ENCODE results near the gene SYCP2.
"Not testable (repeated sequence)": the region's sequence is repeated elsewhere in the genome, so short reads cannot be mapped to it uniquely, and the experiment has no call there.

The SYCP2 gene

DNA sequence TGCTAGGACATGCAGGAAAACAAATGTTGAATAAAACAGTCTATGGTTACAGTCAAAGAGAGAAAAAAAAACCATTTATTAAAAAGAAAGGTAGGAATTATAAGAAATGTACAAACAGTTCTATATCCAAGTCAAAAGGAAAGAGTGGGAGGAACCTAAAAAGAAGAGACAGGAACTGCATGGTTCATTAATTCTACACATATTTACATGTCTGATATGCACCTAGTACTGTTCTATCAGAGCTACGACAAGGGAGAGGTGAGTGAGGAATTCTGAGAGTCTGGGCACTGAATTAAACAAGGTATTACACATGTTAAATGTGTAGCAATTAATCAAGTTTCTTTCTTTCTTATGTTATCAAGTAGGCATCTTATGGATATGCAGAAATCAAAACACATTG lies 41.9 kb downstream of the SYCP2 start:
- no peak for DNase-seq

DNA sequence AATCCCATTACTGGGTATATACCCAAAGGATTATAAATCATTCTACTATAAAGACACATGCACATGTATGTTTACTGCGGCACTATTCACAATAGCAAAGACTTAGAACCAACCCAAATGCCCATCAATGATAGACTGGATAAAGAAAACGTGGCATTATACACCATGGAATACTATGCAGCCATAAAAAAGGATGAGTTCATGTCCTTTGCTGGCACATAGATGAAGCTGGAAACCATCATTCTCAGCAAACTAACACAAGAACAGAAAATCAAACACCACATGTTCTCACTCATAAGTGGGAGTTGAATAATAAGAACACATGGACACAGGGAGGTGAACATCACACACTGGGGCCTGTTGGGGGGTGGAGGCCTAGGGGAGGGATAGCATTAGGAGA lies 43.4 kb downstream of the SYCP2 start:
- not testable (repeated sequence) for DNase-seq

DNA sequence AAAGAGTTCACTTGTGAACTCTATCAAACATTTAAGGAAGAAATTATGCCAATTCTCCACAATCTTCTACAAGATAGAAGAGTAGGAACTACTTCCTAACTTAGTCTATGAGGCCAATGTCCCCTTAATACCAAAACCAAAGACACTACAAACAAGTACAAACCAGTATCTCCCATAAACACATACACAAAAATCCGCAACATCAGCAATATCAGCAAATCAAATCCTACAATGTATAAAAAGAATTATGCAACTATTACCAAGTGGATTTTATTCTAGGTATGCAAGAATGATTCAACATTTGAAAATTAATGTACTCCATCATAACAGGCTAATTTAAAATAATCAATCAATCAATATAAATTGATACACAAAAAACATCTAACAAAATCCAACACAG lies 45.4 kb downstream of the SYCP2 start:
- DNase-seq, result no peak

DNA sequence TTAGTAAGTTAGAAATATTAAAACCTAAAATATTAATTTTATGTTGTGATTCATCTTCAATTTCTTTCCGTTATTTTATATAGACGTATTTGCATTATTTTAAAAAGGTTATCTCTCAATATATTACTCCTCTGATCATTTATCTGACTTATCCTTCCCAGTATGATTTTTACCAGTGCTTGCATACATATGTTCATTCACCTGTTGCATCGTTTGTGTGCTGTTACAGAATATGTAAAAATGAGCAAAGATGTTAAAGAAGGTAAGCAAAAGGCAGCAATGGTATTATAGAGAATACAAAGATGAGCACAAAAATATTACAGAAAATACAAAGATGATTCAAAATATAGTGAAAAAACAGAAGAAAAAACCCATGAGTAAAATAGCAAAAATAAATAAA lies 48.9 kb downstream of the SYCP2 start:
- no peak for DNase-seq

DNA sequence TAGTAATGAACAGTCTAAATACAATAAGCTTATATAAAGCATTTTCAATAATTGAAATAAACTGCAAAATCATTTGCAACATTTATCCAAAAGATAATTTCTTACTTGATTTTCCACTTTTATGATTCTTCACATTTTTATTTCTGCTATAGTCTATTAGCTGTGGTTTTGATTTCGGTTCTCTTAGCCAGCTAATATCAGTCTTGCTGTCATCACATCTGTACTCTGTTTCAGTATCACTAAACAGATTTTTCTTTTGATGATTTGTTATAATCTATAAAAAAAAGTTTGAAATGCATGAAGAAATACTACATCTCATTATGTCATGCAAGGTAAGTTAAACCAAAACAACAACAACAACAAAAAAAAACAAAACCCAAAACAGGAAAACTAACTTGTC lies 53.2 kb downstream of the SYCP2 start:
- no peak for DNase-seq

DNA sequence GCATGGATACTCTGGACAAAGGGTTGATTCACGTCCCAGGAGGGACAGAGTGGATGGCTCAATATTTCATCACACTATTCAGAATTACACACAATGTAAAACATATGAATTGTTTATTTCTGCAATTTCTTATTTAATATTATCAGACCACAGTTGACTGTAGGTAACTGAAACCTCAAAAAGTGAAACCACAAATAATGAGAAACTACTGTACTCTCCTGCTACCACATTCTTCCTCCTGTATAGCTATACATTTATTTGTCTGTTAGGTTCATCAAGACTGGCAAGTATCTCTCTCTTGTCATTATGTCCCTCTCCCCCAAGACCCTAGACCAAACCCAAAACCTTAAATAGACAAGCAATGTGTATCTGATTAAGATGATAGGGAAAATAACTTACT lies 60.0 kb downstream of the SYCP2 start:
- no peak for DNase-seq

DNA sequence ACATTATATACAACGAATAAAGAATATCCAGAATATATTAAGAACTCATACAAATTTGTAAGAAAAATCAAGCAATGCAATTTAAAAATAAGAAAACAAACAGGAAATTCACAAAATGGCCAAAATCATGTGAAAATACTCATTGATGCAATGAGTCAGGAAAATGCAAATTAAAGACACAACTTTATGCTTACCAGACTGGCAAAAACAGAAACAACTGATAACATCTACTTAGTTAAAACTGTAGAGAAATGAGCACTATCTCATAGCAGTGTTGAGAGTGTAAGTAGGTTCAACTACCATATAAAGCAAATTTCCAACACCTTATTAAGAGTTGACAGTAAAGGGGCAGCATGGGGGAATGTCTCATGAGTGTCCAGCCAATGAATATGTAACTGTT lies 62.3 kb downstream of the SYCP2 start:
- DNase-seq, result no peak

DNA sequence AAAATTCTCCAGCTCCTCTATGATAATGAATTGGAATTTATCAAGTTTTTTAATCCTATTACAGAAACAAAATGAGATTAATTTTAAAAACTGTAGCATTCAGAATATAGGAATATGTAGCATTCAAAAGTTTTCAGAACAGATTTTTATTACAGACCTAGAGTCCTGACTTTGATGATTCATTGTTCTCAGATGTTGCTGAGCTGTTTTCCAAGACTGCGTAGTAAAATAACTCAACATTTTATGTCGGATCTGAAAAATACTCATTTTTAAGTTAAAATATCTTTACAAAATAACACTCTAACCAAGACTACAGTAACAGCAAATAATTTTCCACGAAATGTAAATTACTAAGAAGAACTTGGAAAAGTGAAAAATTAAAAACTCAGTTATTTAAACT lies 67.1 kb downstream of the SYCP2 start:
- no peak for DNase-seq

- DNase-seq, result peak; percentile 7
Observed at GRCh38 chr20:59864726-59865125, 68.7 kb downstream of the SYCP2 start.

DNA sequence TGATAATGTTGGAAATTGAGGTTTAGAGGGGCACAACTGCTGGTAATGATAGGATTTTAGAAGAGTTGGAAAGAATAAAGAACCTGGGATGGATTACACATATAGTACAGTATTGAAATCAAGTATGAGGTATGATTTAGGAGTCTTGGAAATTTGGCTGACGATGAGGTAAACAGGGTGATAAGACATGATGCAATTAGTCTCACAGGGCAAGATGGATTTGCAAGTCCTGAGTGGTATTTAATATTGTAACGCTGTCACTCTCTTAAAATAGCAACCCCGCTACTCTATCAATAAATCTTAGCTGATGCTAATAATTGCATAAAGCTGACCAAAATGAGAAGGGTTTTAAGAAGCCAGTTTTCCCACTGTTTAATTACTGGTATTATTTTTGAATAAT lies 70.4 kb downstream of the SYCP2 start:
- DNase-seq, result peak; percentile 24

DNA sequence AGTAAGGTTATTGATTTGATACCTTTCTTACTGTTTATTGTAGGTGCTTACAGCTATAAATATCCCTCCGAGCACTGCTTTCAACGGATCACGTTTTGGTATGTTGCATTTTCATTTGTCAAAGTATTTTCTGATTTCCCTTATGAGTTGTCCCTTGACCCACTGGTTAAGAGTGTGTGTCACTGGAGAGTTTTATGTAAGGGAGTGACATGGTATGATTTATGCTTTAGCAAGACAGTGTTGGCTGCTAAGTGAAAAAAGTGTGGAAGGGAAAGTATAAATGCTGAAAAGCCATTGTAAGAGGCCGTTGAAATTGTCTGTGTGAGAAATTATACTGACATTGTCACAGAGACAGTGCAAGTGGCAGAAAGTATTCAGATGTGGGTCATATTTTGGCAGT lies 72.0 kb downstream of the SYCP2 start:
- no peak for DNase-seq

DNA sequence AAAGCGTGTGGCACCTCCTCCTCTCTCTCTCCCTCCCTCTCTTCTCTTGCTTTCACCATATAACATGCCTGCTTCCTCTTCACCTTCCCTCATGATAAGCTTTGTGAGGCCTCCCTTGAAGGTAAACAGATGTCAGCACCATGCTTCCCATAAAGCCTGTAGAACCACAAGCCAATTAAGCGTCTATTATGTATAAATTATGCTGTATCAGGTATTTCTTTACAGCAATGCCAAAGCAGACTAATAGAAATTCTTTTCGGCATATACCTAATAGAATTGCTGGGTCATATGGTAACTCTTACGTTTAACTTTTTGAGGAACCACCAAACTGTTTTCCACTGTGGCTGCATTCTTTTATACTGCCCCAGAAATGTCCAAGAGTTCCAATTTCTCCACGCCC lies 75.0 kb downstream of the SYCP2 start:
- DNase-seq, result peak; percentile 12

GRCh38 chr20:59857966-59858365 lies 75.5 kb downstream of the SYCP2 start:
- no peak for DNase-seq

GRCh38 chr20:59856941-59857340 lies 76.5 kb downstream of the SYCP2 start:
- DNase-seq, result not testable (repeated sequence)

DNA sequence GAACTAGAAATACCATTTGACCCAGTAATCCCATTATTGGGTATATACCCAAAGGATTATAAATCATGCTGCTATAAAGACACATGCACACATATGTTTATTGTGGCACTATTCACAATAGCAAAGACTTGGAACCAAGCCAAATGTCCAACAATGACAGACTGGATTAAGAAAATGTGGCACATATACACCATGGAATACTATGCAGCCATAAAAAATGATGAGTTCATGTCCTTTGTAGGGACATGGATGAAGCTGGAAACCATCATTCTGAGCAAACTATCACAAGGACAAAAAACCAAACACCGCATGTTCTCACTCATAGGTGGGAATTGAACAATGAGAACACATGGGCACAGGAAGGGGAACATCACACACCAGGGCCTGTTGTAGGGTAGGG lies 76.9 kb downstream of the SYCP2 start:
- not testable (repeated sequence) for DNase-seq

DNA sequence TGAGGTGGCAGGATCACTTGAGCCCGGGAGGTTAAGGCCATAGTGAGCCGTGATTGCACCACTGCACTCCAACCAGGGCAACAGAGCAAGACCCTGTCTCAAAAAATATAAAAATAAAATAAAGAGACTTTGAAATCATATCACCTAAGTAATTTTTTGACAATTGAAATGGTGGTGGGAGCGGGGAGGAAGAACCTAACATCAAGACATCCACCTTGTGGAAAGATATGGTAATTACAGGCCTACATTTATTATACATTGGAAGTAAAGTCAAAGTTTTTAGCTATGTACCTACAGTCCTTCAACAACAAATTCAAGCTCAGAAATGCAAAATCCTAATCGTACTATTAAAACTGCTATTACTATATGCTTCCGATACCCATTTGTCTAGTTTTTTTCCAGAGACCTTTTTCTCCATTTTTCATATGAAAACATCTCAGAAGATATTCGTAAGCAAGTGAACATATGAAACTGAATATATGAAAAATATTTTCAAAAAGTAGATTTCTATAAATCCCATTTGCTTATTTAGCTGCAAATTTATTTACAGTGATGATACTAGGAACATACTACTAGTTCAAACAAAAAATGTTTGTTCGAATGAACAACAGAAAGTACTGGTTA lies 83.3 kb downstream of the SYCP2 start:
- DNase-seq, result peak; percentile 64

GRCh38 chr20:59848182-59848581 lies 85.3 kb downstream of the SYCP2 start:
- no peak for DNase-seq

DNA sequence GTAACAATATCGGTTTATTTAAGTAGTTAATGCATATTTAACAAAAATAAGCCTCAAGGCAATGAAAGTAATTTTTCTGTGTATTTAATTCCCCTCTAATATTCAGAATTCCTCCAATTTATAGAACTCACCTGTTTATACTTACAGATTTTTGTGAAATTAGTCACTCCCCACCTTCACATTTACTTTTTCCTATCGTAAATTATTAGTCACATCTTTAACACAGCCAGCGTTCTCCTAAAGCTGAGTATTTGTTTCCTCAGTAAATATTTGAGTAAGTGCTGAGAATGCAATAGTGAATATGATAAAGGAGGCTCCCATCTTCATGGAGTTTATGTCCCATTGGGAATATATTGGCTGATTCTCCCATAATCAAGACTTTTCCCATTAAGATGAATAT lies 88.0 kb downstream of the SYCP2 start:
- no peak for DNase-seq

DNA sequence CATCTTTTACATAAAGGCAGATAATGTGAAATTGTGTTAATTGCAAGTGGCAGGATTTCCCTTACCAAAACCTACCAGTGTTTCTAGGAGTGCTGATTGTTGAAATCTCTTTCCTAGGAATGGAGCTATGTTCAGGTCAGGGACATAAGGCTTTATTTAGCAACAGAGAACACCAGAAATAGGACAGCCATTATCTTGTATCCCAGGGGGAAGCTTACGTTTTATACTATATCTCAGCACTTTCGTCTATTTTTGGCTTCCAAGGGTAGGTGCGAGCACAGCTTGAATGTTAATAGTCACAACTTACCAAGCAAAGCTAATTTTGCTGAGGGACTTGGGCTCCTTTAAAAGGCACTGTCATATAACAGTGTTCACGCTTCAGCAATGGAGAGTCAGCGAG lies 94.0 kb downstream of the SYCP2 start:
- no peak for DNase-seq

- no peak for DNase-seq
Observed at GRCh38 chr20:59837623-59838394, 95.6 kb downstream of the SYCP2 start.

GRCh38 chr20:59836767-59837166 lies 96.7 kb downstream of the SYCP2 start:
- peak; percentile 22 for DNase-seq

DNA sequence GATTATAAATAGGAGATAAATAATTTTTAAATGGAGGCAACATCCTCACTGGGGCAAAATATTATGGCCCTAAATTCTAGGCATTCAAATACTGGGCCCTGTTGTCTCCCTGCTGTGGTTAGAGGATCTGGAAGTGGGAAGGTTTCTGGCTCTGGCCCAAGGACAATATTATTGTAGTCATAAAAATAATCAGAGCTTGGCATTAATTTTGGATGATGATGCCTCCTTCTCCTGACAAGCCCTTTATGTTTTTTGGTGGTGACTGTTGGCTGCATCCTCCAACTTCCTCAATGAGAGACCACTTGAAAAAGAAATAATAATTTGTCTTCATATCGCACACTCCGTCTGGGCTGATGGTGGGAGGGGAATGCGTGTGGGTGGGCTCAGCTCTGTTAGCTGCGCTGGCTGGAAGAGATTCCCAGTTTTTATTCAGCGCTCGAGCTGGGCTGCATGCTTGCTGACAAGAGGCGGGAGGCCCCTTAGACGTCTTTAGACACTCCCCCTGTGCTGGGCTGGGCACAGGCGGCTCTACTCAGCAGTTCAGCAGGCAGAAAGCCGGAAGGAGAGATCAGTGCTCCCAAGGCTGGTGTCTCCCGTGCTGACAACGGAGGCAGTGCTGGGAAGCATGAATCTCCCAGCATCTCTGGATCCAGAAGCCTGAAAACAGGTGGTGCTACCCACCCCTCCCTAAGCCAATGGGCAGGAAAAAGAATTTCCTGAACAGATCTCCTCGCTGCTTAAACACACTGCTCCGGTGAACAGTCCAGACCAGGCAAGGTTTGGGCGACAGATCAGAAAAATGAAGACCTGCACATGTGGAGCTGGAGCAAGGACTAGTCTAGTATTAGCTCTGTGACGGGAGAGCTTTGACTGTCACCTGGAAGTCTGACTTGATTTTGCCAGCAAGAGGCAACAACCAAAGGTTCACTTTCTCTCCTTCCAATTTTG lies 97.7 kb downstream of the SYCP2 start:
- peak; percentile 50 for DNase-seq

DNA sequence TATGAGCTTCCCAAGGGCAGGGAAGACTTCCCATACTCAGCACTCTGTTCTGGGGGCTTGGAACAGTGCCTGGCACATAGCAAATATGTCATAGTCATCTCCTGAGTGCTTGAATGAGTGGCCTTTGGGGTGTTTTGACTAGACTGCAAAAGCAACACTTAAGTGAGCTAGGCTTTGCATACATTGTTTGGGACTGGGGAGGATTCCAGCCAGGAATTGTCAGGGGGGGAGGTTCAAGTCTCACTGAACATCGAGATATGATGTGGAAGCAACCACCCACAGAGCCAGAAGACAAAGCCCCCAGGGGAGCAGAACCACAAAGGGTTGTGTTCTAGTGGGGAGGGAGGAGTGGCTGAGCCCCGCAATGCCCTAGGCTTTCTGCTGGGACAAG lies 98.4 kb downstream of the SYCP2 start:
- DNase-seq, result no peak
